ENCODE measurements around the gene IL13.

DNA sequence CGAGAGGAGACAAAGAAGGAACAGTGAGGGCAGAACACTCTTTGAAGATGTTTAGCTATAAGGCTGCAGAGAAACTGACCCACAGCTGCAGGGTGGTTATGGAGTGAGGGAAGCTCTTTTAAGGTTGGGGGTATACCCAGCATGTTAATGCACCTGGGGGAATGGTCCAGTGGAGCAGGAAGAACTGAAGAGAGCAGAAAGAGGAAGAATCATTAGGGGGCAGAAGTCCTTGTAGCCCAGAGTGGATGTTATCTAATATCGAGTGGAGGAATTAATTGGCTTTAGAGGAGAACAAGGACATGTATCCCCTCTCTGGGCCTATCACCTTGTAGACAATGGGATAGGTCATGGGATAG is 23.5 kb downstream of the IL13 start:
- TF ChIP-seq, protein P1, sequence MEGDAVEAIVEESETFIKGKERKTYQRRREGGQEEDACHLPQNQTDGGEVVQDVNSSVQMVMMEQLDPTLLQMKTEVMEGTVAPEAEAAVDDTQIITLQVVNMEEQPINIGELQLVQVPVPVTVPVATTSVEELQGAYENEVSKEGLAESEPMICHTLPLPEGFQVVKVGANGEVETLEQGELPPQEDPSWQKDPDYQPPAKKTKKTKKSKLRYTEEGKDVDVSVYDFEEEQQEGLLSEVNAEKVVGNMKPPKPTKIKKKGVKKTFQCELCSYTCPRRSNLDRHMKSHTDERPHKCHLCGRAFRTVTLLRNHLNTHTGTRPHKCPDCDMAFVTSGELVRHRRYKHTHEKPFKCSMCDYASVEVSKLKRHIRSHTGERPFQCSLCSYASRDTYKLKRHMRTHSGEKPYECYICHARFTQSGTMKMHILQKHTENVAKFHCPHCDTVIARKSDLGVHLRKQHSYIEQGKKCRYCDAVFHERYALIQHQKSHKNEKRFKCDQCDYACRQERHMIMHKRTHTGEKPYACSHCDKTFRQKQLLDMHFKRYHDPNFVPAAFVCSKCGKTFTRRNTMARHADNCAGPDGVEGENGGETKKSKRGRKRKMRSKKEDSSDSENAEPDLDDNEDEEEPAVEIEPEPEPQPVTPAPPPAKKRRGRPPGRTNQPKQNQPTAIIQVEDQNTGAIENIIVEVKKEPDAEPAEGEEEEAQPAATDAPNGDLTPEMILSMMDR (IDR thresholded peaks at IDR 0.05), result no peak
- TF ChIP-seq ATF3 (CRISPR knock-in tag; conservative IDR thresholded peaks at IDR 0.05) (no peak), ZNF317 (CRISPR knock-in tag; IDR thresholded peaks at IDR 0.05; ENCODE audit: borderline replicate concordance, low read depth) (no peak), GABPB1 (CRISPR knock-in tag; IDR thresholded peaks at IDR 0.05) (no peak), SMAD3 (CRISPR knock-in tag; IDR thresholded peaks at IDR 0.05; ENCODE audit: borderline replicate concordance) (no peak), ETV6 (CRISPR knock-in tag; IDR thresholded peaks at IDR 0.05) (no peak), RELA (CRISPR knock-in tag; IDR thresholded peaks at IDR 0.05; ENCODE audit: borderline replicate concordance) (no peak), AFF4 (CRISPR knock-in tag; IDR thresholded peaks at IDR 0.05; ENCODE audit: borderline replicate concordance) (no peak), STAT6 (CRISPR knock-in tag; conservative IDR thresholded peaks at IDR 0.05; ENCODE audit: low read depth) (no peak), CREB1 (CRISPR knock-in tag; IDR thresholded peaks at IDR 0.05) (no peak), KAT7 (CRISPR knock-in tag; IDR thresholded peaks at IDR 0.05; ENCODE audit: borderline replicate concordance) (no peak), NR3C1 (CRISPR knock-in tag; conservative IDR thresholded peaks at IDR 0.05; ENCODE audit: low read depth) (no peak)

Data from WTC11 (cell line).